ENCODE data around the gene ARMH4.

DNA sequence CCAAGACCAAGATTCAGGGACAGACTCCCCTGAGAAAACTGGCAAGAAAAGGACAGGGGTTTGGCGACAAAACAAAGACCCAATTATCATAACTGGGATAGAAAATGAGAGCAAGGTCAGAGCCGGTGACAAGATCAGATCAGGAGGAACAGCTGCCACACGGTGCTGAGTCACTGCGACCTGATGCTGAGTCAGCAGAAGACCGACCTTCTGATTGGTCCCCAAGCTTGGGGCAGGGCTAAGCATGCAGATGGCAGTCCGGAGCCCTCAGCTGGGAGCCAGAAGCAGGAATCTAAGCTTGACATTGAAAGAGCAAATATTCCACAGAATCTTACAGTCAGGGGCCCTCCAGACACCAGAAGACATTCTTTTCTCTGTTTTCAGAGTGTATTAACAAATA lies 19.1 kb upstream of the ARMH4 start:
- TF ChIP-seq CTCF (IDR thresholded peaks at IDR 0.05), result no peak
- TF ChIP-seq EP300 (IDR thresholded peaks at IDR 0.05), result no peak

Data from gastroesophageal sphincter (tissue), 3 donors.